ENCODE data around the gene NOX5.

DNA sequence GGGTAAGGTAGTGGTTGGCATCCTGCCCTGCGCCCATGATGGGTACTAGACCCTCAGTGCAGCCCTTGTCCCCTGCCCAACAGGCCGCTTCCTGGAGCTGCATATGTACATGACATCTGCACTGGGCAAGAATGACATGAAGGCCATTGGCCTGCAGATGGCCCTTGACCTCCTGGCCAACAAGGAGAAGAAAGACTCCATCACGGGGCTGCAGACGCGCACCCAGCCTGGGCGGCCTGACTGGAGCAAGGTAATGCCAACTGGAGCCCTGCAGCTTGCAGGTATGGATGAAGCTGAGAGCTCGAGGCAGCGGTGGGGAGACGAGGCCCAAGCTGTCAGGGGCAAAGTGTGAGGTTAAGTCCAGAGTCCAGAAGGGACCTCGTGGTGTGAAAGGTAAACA, 40.8 kb downstream of the NOX5 start:
- TF ChIP-seq, protein P1, sequence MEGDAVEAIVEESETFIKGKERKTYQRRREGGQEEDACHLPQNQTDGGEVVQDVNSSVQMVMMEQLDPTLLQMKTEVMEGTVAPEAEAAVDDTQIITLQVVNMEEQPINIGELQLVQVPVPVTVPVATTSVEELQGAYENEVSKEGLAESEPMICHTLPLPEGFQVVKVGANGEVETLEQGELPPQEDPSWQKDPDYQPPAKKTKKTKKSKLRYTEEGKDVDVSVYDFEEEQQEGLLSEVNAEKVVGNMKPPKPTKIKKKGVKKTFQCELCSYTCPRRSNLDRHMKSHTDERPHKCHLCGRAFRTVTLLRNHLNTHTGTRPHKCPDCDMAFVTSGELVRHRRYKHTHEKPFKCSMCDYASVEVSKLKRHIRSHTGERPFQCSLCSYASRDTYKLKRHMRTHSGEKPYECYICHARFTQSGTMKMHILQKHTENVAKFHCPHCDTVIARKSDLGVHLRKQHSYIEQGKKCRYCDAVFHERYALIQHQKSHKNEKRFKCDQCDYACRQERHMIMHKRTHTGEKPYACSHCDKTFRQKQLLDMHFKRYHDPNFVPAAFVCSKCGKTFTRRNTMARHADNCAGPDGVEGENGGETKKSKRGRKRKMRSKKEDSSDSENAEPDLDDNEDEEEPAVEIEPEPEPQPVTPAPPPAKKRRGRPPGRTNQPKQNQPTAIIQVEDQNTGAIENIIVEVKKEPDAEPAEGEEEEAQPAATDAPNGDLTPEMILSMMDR (IDR thresholded peaks at IDR 0.05; ENCODE audit: insufficient read depth, low read depth, low read length) = no peak
- TF ChIP-seq EZH2 (IDR thresholded peaks at IDR 0.05; ENCODE audit: insufficient read depth, low read length) = no peak
